GM12865 (cell line): ENCODE results near the gene HOATZ.

Source experiments
- DNase-seq: peaks from one replicate; pipeline ENCODE4 v3.0.0; 2010; ENCODE audit warnings: low read depth
- H3K4me3 ChIP-seq: 2 replicates; pipeline ENCODE4 v1.5.1; 2011; ENCODE audit warnings: mild to moderate bottlenecking, low read depth, low read length, control low read depth
- TF ChIP-seq, protein P1 (sequence below): IDR thresholded peaks from 2 replicates; pipeline ENCODE4 v1.5.1; 2011; ENCODE audit warnings: low read length, control low read depth, low read depth, inconsistent platforms; ENCODE audit not compliant: insufficient read depth; ENCODE audit errors: missing control alignments

HOATZ gene

GRCh38 chr11:111500481-111500880, 14.1 kb upstream of the HOATZ start:
- H3K4me3 ChIP-seq, result no peak overlapping the region
- TF ChIP-seq, protein P1, sequence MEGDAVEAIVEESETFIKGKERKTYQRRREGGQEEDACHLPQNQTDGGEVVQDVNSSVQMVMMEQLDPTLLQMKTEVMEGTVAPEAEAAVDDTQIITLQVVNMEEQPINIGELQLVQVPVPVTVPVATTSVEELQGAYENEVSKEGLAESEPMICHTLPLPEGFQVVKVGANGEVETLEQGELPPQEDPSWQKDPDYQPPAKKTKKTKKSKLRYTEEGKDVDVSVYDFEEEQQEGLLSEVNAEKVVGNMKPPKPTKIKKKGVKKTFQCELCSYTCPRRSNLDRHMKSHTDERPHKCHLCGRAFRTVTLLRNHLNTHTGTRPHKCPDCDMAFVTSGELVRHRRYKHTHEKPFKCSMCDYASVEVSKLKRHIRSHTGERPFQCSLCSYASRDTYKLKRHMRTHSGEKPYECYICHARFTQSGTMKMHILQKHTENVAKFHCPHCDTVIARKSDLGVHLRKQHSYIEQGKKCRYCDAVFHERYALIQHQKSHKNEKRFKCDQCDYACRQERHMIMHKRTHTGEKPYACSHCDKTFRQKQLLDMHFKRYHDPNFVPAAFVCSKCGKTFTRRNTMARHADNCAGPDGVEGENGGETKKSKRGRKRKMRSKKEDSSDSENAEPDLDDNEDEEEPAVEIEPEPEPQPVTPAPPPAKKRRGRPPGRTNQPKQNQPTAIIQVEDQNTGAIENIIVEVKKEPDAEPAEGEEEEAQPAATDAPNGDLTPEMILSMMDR, result no peak
- no peak for DNase-seq

DNA sequence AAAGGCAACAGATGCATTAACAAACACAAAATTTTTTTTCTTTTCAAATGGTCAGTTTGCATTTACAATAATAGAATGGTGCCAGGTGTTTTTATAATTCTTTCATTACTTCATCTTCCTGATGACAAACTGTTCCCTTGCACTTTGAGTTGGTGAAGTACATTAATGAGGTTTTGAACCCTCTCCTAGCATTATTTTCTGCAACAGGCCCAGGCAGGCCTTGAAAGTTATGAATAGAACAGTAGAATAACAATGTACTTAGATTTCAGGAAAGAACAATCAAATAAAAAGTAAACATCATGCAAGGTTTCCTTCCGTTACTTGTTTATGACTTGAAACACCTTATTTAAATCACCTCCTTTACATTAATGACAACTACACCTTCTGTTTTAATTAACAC, 12.0 kb upstream of the HOATZ start:
- H3K4me3 ChIP-seq, result no peak overlapping the region
- DNase-seq, result no peak
- TF ChIP-seq, protein P1, result no peak

DNA sequence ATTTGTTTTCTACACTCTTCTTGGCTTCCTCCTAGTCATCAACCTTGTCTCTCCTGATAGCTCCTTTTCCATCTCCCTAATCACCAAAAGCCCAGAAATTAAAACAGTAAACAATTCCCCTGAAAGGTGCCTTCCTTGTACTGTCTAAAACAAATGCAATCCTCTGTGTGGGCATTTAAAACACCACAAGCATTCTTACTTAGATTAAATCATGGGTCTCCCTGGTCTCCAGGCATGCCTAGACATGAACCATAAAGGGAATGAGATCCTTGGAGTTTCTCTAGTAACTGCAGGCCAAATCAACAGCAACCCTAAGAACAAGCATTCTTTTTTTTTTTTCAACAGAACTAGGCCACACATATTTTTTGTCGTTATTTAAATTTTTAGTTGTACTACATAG, 4.3 kb upstream of the HOATZ start:
- no peak overlapping the region for H3K4me3 ChIP-seq
- TF ChIP-seq, protein P1, result no peak
- DNase-seq, result no peak

DNA sequence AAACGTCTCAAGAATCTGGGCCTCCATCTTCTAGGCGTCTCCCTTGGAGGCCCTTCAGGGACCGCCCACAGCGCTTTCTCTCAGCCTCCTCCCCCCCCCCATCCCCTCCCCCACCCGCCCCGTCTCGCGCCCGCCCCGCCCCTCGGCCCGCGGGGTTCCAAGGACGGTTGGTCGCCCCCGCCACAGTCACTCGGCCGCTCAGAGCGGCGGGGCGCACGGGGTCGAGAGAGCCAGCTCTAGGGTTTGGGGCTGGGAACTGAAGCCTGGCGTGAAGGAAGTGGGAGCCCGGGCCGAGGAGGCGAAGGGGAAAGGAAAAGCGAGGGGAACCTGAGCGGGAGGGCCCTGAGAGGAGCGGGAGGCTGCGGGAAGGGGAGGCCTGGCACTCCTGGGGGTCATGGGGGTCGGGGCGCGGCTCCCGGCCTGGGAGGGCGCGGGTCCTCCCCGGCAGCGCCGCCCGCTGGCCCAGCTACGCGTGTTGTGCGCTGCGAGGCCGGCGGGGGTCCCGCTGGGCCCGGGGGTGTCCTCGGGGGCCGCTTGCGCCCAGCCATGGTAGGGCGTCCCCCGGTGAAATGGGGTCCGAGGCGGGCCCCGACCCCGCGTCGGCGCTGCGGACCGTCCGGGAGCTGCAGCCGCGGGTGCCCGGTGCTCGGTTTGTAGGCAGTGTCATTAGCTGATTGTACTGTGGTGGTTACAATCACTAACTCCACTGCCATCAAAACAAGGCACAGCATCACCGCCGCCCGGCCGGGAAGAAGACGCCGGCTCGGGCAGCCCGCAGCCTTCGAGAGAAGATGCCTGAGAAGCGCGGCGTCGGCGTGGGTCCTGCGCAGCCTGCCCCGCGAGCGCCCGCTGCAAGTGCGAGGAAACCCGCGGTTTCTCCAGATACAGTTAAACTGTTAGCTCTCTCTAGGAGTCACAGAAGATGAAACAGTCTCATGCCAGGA, 2.0 kb upstream of the HOATZ start, which contains the start of gene BTG4:
BTG4 (minus strand) TSS at position 91 of the 944 bp plus-strand sequence. CDS start 13,610 bp downstream, outside the sequence.
- TF ChIP-seq, protein P1, result no peak
- peak within 1 kb of the TSS; percentile 15; the same call in 1 of the 2 replicates for H3K4me3 ChIP-seq
- DNase-seq, result no peak

DNA sequence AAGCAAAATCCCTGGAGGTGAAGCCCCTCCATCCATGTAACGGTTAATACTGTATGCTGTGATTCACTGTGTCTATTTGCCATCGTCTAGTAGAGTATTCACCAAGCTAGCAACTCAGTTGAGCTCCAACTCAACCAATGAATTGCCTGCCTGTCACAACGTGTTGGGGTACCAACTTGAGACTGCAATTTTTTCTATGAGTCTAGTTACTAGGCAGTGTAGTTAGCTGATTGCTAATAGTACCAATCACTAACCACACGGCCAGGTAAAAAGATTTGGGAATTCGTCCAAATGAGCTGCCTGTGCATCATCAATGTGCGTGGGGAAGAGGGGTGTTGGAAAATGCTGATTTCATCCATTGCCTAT, 1.4 kb upstream of the HOATZ start:
- TF ChIP-seq, protein P1, result no peak
- no peak for DNase-seq
- H3K4me3 ChIP-seq, result no peak overlapping the region

- H3K4me3 ChIP-seq, result no peak overlapping the region
- no peak for DNase-seq
- TF ChIP-seq, protein P1, result no peak
Measured at GRCh38 chr11:111515591-111515990, 1.0 kb downstream of the HOATZ start.

DNA sequence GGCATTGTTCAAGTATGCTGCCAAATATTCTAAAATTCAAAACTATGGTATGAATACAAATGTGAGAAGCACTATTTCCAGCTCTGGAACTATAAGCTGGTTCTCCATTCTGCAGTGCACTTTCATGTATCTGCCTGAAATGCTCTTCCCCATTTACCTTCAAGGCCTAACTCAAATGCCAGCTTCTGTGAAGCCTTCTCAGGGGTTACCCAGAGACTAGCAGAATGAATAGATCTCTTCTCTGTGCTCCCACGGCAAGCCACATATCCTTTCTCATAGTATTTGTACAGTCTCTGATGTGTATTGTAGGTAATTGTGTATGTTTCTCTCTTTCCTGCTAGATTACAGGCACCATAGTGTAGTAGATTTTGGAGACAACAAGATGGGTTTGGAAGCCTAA, 4.1 kb downstream of the HOATZ start:
- DNase-seq, result no peak
- no peak overlapping the region for H3K4me3 ChIP-seq
- TF ChIP-seq, protein P1, result no peak
